Panc1 (cell line): ENCODE data around the gene ADD1.

Experiments used
- POLR2AphosphoS5 ChIP-seq: IDR thresholded peaks from 2 replicates; pipeline ENCODE4 v1.6.1; 2012; ENCODE audit warnings: mild to moderate bottlenecking, low read depth, low read length, moderate library complexity
- SIN3A ChIP-seq: IDR thresholded peaks from 2 replicates; pipeline ENCODE4 v1.6.1; 2012; ENCODE audit warnings: low read depth, mild to moderate bottlenecking, low read length, moderate library complexity, borderline replicate concordance; ENCODE audit not compliant: insufficient read depth
- TCF7L2 ChIP-seq: IDR thresholded peaks from 2 replicates; pipeline ENCODE4 v1.6.1; 2011; ENCODE audit warnings: mild to moderate bottlenecking, low read depth, low read length, inconsistent platforms
- TF ChIP-seq, protein P1 (sequence below): fragments of 450-650 bp; IDR thresholded peaks from 2 replicates; pipeline ENCODE4 v1.5.1; 2017; ENCODE audit warnings: mild to moderate bottlenecking
- TF ChIP-seq, protein P2 (sequence below), 2 experiments: IDR thresholded peaks; 2 replicates each; pipeline ENCODE4 v1.6.1; 2011 to 2012; ENCODE audit warnings: low read depth in 2 of 2, control low read depth in 1 of 2, low read length in 1 of 2, mild to moderate bottlenecking in 1 of 2, moderate library complexity in 1 of 2; ENCODE audit not compliant: insufficient read depth in 1 of 2

DNA sequence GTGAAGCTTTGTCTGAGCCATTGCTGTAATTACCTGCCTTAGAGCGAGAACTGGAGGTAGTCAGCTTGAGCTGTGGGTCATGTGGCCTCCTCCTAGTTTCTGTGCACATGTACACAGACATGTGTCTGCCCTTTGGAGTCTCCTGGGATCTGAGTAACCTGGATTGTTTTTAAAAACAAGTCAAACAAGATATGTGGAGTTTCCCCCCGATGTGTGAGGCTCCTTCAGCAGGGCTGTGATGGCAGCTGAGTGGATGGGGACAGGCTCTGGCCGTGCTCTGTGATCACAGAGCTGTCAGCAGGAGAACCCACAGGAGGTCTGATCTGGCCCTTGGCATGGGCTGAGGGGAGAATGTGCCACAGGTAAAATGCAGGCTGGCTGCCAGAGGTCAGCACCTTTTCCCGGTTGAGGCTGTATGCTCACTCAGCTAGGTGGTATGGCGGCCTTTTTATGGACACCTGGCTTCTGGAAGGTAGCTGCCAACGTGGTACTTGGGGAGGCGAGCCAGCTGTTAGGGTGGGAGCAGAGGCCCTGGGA, 81.2 kb downstream of the ADD1 start:
- TF ChIP-seq, protein P1, sequence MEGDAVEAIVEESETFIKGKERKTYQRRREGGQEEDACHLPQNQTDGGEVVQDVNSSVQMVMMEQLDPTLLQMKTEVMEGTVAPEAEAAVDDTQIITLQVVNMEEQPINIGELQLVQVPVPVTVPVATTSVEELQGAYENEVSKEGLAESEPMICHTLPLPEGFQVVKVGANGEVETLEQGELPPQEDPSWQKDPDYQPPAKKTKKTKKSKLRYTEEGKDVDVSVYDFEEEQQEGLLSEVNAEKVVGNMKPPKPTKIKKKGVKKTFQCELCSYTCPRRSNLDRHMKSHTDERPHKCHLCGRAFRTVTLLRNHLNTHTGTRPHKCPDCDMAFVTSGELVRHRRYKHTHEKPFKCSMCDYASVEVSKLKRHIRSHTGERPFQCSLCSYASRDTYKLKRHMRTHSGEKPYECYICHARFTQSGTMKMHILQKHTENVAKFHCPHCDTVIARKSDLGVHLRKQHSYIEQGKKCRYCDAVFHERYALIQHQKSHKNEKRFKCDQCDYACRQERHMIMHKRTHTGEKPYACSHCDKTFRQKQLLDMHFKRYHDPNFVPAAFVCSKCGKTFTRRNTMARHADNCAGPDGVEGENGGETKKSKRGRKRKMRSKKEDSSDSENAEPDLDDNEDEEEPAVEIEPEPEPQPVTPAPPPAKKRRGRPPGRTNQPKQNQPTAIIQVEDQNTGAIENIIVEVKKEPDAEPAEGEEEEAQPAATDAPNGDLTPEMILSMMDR, result no peak
- no peak for TF ChIP-seq POLR2AphosphoS5
- TF ChIP-seq, protein P2, sequence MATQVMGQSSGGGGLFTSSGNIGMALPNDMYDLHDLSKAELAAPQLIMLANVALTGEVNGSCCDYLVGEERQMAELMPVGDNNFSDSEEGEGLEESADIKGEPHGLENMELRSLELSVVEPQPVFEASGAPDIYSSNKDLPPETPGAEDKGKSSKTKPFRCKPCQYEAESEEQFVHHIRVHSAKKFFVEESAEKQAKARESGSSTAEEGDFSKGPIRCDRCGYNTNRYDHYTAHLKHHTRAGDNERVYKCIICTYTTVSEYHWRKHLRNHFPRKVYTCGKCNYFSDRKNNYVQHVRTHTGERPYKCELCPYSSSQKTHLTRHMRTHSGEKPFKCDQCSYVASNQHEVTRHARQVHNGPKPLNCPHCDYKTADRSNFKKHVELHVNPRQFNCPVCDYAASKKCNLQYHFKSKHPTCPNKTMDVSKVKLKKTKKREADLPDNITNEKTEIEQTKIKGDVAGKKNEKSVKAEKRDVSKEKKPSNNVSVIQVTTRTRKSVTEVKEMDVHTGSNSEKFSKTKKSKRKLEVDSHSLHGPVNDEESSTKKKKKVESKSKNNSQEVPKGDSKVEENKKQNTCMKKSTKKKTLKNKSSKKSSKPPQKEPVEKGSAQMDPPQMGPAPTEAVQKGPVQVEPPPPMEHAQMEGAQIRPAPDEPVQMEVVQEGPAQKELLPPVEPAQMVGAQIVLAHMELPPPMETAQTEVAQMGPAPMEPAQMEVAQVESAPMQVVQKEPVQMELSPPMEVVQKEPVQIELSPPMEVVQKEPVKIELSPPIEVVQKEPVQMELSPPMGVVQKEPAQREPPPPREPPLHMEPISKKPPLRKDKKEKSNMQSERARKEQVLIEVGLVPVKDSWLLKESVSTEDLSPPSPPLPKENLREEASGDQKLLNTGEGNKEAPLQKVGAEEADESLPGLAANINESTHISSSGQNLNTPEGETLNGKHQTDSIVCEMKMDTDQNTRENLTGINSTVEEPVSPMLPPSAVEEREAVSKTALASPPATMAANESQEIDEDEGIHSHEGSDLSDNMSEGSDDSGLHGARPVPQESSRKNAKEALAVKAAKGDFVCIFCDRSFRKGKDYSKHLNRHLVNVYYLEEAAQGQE (IDR thresholded peaks at IDR 0.05; ENCODE audit: insufficient read depth in 1 of 2, low read depth in 2 of 2, low read length in 1 of 2), result no peak
- no peak for TF ChIP-seq TCF7L2
- no peak for TF ChIP-seq SIN3A
